GM19452 (cell line): ENCODE measurements around the gene SUGCT.

Experiments used
- ATAC-seq: cut with Tn5 transposase; IDR thresholded peaks from one replicate; pipeline ENCODE4 v1.9.1; 2021; ENCODE audit not compliant: unreplicated experiment

The SUGCT gene

DNA sequence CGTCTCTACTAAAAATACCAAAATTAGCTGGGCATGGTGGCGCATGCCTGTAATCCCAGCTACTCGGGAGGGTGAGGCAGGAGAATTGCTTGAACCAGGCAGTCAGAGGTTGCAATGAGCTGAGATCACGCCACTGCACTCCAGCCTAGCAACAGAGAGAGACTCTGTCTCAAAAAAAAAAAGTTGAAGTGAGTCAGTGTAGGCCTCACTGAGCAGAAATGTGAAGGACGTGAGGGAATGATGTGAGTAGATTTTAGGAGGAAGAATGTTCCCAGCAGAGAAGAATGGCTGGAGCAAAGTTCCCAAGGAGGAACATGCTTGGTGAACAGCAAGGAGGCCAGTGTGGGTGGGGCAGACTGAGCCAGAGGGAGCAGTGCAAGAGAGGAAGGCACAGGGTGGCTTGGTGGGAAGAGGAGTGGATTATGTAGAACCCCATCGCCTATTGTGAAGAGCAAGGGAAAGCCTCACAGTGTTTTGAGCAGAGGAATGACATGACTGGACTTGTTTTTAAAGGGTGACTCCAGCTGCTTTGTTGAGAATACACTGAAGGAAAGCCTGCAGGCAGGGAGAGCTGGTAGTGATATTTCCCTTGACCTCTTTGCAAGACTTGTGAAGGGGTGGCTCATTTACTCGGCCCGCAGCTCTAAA, 708.7 kb downstream of the SUGCT start:
- no peak for ATAC-seq

- ATAC-seq = no peak
Observed at GRCh38 chr7:40845943-40846342, 711.1 kb downstream of the SUGCT start.

DNA sequence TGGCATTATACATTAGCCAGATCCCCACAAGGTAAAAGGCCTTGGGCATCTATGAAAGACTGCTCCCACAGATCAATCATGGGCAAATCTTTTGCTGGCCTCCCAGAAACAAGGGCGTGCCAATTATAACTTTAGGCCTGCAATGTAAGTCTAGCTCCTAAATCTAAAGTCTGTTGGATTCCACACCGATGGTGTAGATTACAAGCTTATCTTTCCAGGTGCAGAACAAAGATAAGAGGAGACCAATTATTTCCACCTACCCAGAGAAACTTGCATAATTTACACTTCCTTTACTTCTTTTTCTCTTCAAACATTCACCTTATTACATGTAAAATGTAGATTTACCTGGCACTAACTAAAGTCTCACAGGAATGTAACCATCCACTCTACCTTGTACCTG, 713.1 kb downstream of the SUGCT start:
- ATAC-seq = no peak

GRCh38 chr7:40848541-40849221, 713.9 kb downstream of the SUGCT start:
- ATAC-seq = no peak

DNA sequence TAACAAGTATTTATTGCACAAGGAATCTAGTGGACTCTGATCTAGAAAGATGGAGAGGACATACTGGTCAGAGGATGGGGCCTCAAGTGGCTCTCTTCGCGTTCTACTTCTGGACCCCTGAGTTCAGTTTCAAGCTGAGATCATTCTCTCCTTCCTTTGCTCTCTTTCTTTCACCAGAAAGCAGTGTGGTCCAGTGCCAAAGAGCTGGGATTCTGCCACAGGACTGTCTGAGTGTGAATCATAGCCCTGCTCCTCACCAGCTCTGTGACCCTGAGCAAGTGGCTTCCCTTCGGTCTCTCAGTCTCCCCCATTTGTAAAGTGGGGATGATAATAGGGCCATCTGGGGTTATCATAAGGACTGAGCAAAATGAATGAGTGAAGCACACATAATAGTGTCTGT, 715.2 kb downstream of the SUGCT start:
- no peak for ATAC-seq

- ATAC-seq = no peak
Observed at GRCh38 chr7:40851001-40851400, 716.2 kb downstream of the SUGCT start.

- no peak for ATAC-seq
Observed at GRCh38 chr7:40859076-40859475, 724.3 kb downstream of the SUGCT start.

GRCh38 chr7:40859965-40860543, 725.2 kb downstream of the SUGCT start:
- no peak for ATAC-seq

DNA sequence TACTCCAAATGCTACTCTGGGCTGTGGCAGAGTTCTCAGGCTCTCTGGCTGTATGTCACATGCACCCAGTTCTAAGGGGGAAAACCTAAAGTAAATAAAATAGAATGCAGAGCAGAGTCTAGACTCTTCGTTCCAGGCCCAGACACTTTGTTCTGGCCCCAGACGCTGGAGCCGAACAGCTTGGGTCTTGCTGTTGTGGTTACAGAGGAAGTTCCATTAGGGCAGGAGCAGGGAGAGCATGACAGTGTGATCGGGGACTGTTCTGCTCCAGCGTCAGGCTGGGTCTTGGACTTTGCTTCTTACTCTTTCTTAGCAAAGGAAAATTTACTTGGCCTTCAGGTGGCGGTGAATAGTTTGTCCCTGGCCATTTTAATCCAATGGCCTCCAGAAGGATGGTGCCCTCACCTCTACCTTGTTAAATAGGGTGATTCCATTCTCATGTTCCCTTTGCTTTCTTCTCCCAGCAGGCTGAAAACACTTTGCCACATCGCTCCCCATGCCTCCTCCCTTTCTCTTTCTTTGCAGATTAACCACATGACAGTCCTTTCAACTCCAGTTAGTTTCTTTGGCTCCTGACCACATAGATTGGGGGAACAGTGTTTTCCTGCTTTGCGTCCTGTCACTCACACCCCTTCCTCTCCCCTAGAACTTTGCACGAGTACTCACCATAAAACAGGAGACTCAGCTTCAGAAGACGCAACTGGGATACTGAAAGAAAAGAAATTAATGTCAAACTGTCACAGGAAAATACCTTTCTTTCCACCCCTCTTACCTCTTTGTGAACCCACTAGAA, 730.8 kb downstream of the SUGCT start:
- no peak for ATAC-seq

GRCh38 chr7:40866601-40867000, 731.8 kb downstream of the SUGCT start:
- ATAC-seq = no peak

DNA sequence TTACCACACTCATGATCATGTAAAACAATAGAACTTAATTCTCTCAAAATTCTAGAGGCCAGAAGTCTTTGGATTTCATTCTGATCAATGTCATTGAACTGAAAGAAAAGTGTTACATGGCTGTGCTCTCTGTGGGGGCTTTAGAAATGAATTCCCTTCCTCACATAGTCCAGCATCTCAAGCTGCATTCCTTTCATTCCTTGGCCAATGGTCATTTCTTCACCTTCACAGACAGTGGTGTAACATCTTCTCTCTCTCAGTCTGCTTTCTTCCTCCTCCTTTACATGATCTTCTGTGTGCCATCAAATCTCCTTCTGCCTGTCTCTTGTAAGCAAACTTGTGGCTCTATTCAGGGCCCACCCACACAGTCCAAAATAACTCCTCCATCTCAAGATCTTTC, 735.3 kb downstream of the SUGCT start:
- no peak for ATAC-seq

GRCh38 chr7:40873248-40873647, 738.4 kb downstream of the SUGCT start:
- ATAC-seq = no peak

DNA sequence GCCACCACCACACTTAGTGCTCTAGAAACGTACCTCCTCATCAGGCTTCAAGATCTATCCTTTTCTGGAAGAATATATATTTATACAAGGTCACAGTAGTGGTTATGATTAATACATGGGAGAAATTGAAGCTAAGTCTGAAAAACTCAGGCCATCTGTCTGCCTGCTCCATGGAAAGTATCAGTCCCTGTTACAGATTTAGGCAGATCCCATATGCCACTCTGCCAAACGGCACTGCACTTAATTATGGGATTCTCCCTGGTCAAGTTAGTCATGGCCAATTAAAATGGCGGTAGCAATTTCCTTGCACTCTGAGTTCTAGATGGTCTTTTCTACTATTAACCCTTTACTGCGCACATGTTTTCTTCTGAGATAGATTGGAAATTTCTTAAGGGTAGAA, 740.0 kb downstream of the SUGCT start:
- ATAC-seq = no peak

DNA sequence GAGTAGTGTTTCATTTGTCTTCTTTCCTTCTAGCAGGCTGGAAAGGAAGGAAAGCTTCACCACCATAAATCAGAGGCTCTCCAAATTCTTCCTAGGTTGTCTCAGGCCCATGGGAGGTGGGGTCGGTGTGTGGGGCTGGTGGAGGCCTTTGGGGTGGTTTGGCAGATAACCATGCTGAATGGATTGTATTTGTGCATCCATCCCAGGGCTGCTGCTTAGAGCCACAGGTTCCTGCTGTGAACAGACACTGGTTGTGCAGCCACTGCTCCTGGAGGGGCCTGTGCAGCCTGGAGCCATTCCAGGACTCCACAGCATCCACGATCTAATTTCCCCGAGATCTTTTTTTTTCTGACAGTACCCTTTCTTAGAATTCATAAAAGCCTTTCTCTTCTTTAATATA, 741.8 kb downstream of the SUGCT start:
- no peak for ATAC-seq

GRCh38 chr7:40879941-40880543, 745.2 kb downstream of the SUGCT start:
- ATAC-seq = no peak

- no peak for ATAC-seq
Observed at GRCh38 chr7:40880581-40880980, 745.8 kb downstream of the SUGCT start.

DNA sequence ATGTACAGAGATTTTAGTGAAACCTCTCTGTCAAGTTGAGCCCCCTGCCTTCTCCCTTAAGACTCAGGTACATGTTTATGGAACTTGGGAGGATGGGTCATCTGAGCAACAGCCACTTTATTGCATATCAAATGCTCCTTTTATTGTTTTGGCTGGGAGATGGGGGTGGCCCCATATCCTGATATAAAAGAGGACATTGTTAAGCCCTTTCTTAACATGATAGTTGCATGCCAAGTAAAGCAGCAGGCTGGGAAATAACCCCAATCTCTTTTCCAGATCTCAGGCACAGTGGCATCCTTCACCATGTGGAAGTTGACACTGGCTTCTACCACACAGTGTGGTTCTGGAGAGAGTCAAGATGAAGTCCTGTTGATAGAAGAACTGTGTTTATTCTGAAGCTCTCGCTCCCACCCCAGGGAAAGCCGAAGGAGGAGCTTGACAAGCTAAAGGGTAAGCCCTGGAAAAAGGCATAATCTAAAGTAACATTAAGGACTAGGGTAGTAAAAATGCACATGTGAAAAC, 746.7 kb downstream of the SUGCT start:
- ATAC-seq = no peak

GRCh38 chr7:40882071-40882658, 747.4 kb downstream of the SUGCT start:
- no peak for ATAC-seq

- no peak for ATAC-seq
Observed at GRCh38 chr7:40883826-40884225, 749.0 kb downstream of the SUGCT start.

DNA sequence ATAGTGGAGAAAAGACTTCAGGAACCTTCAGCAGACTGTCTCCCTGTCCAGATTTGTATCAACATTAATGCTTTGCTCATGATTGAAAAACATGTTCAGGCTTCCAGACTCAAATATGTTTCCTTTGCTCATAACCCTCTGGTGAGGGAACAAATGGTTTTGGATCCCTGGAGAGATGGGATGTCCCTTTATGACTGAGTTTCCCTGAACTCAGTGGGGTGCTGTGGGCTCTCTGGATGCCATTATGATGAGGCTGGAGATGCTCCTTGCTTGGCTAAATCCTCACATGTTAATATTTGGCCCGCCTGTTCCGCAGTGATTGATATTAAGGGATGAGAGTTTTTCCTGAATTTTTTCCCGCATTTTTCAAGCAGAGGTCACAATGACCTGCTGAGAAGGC, 749.4 kb downstream of the SUGCT start:
- ATAC-seq = no peak

GRCh38 chr7:40885503-40885902, 750.7 kb downstream of the SUGCT start:
- no peak for ATAC-seq
